Subcutaneous adipose tissue (tissue), 4 donors: ENCODE measurements around the gene MRPL52. TPM values are rescaled to one million over a fixed set of nuclear protein-coding genes. Genes with fewer than 3 reads are reported as not detected.

Source experiments
- CTCF ChIP-seq: fragments of 450-650 bp; IDR thresholded peaks from one replicate; pipeline ENCODE4 v1.5.1; 2016; ENCODE audit warnings: low read depth, mild to moderate bottlenecking, control low read depth, antibody characterized with exemption, moderate library complexity
- total RNA-seq, 4 donors: library from RNA; depleted of rRNA; stranded (reverse); fragments of >200 nt; gene quantifications; one replicate each; pipeline ENCODE4 v1.1.0, GENCODE V29; 2016

Gene MRPL52
- total RNA-seq: 10 to 100 TPM; 13.9 to 55.6 (median 31.2) TPM

GRCh38 chr14:22829661-22830442, at the start of gene MRPL52:
MRPL52 (plus strand) TSS chr14:22829887; CDS start chr14:22829913, 26 bp downstream.
- TF ChIP-seq CTCF: no peak

- no peak for TF ChIP-seq CTCF
Measured at GRCh38 chr14:22780105-22780679, 49.5 kb upstream of the MRPL52 start.

GRCh38 chr14:22780941-22781300, 48.8 kb upstream of the MRPL52 start:
- TF ChIP-seq CTCF: no peak

GRCh38 chr14:22781301-22781991, 48.2 kb upstream of the MRPL52 start:
- TF ChIP-seq CTCF: no peak

GRCh38 chr14:22786685-22787084, 43.0 kb upstream of the MRPL52 start:
- TF ChIP-seq CTCF: no peak

- no peak for TF ChIP-seq CTCF
Measured at GRCh38 chr14:22791301-22791700, 38.4 kb upstream of the MRPL52 start.

- no peak for TF ChIP-seq CTCF
Measured at GRCh38 chr14:22792158-22792557, 37.5 kb upstream of the MRPL52 start.
